ENCODE measurements around the gene SDHC.

Gene SDHC

DNA sequence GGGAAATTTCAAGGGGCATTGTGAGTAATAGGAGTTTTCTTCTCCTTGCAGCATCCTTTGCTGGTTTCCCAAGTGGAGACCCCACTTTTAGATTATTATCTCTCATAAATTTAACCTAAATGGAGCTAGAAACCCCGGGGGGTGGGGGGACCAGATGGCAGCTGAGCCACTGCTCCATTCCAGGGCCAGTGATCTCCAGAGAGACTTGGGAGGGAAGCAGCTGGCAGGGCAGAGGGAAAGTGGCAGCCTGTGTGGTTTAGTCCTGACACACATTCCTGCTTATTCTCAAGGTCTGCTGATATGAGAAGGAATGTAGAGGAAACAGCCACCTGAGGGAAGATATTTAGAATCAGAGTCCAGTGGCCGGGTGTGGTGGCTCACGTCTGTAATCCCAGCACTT is 39.3 kb upstream of the SDHC start:
- no peaks in the 10 kb centered on the region for H3K9me2 ChIP-seq (replicated peaks; ENCODE audit: insufficient read depth, low read length)
- H3K4me3 ChIP-seq (ENCODE audit: insufficient read depth, low read length, poor library complexity, severe bottlenecking), result no peak overlapping the region
- H3F3A ChIP-seq (ENCODE audit: insufficient read depth), result no peaks in the 10 kb centered on the region
- no peak overlapping the region for H2AFZ ChIP-seq (ENCODE audit: low read depth, low read length, severe bottlenecking)
- no peak for TF ChIP-seq EZH2phosphoT487 (conservative IDR thresholded peaks at IDR 0.05; ENCODE audit: low read length)
- TF ChIP-seq, protein P1, sequence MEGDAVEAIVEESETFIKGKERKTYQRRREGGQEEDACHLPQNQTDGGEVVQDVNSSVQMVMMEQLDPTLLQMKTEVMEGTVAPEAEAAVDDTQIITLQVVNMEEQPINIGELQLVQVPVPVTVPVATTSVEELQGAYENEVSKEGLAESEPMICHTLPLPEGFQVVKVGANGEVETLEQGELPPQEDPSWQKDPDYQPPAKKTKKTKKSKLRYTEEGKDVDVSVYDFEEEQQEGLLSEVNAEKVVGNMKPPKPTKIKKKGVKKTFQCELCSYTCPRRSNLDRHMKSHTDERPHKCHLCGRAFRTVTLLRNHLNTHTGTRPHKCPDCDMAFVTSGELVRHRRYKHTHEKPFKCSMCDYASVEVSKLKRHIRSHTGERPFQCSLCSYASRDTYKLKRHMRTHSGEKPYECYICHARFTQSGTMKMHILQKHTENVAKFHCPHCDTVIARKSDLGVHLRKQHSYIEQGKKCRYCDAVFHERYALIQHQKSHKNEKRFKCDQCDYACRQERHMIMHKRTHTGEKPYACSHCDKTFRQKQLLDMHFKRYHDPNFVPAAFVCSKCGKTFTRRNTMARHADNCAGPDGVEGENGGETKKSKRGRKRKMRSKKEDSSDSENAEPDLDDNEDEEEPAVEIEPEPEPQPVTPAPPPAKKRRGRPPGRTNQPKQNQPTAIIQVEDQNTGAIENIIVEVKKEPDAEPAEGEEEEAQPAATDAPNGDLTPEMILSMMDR (IDR thresholded peaks at IDR 0.05; ENCODE audit: insufficient read depth, low read length, poor library complexity, severe bottlenecking), result no peak
- no peak overlapping the region for H3K4me2 ChIP-seq (ENCODE audit: low read depth, low read length, poor library complexity, severe bottlenecking)
- no peaks in the 10 kb centered on the region for H3K27me3 ChIP-seq (ENCODE audit: low read length)
- H4K20me1 ChIP-seq (ENCODE audit: low read depth, low read length), result no peaks in the 10 kb centered on the region
- no peaks in the 10 kb centered on the region for H3K36me3 ChIP-seq (ENCODE audit: low read length)
- no peak overlapping the region for H3K9ac ChIP-seq (ENCODE audit: low read length)
- no peaks in the 10 kb centered on the region for H3K9me3 ChIP-seq (ENCODE audit: insufficient read depth, low read length)
- no peak overlapping the region for H3K27ac ChIP-seq (ENCODE audit: low read depth, low read length)
- H3K79me2 ChIP-seq (ENCODE audit: insufficient read depth, low read length), result no peaks in the 10 kb centered on the region

DNA sequence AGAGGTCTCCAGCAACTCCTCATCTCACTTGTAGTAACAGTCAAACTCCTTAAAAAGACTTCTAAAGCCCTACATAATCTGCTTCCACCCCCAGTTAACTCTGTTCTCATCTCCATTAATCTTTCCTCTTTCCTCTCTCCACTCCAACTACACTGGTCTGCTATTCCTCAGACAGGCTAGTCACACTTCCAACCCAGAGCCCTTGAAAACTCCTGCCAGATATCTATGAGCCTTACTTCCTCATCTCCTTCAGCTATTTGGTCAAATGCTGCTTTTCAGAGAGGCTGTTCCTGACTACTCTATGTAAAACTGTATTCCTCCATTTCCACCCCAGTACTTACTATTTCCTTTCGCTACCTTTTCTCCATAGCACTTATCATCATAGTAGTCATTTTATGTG is 31.2 kb upstream of the SDHC start:
- H3K27ac ChIP-seq (ENCODE audit: low read depth, low read length), result no peak overlapping the region
- H3K79me2 ChIP-seq (ENCODE audit: insufficient read depth, low read length), result no peaks in the 10 kb centered on the region
- no peak overlapping the region for H2AFZ ChIP-seq (ENCODE audit: low read depth, low read length, severe bottlenecking)
- no peaks in the 10 kb centered on the region for H3K9me3 ChIP-seq (ENCODE audit: insufficient read depth, low read length)
- no peak overlapping the region for H3K4me3 ChIP-seq (ENCODE audit: insufficient read depth, low read length, poor library complexity, severe bottlenecking)
- no peaks in the 10 kb centered on the region for H4K20me1 ChIP-seq (ENCODE audit: low read depth, low read length)
- no peak overlapping the region for H3K4me2 ChIP-seq (ENCODE audit: low read depth, low read length, poor library complexity, severe bottlenecking)
- H3F3A ChIP-seq (ENCODE audit: insufficient read depth), result no peaks in the 10 kb centered on the region
- no peaks in the 10 kb centered on the region for H3K9me2 ChIP-seq (replicated peaks; ENCODE audit: insufficient read depth, low read length)
- TF ChIP-seq EZH2phosphoT487 (conservative IDR thresholded peaks at IDR 0.05; ENCODE audit: low read length), result no peak
- TF ChIP-seq, protein P1 (IDR thresholded peaks at IDR 0.05; ENCODE audit: insufficient read depth, low read length, poor library complexity, severe bottlenecking), result no peak
- no peaks in the 10 kb centered on the region for H3K27me3 ChIP-seq (ENCODE audit: low read length)
- no peaks in the 10 kb centered on the region for H3K36me3 ChIP-seq (ENCODE audit: low read length)
- no peak overlapping the region for H3K9ac ChIP-seq (ENCODE audit: low read length)

DNA sequence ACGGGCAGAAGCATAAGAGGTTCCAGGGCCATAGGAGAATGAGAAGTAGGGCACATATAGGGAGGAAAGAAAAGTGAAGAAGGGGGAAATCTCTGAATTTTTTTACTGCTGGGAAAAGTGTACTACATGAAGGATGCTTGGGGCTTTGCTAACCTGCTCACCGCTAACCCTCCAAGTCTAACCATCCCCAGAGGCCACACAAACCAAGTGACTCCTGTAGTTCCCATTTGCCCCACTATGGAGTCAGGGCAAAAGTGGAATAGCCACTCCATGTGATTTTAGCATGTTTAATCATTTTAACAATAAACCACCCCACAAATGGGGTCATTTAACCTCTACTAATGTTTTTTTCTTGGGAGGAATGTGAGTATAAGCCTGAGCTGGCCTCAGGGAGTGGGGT is 29.1 kb upstream of the SDHC start:
- Histone ChIP-seq H2AFZ (ENCODE audit: low read depth, low read length, severe bottlenecking) (no peak overlapping the region), H3K9me2 (replicated peaks; ENCODE audit: insufficient read depth, low read length) (no peaks in the 10 kb centered on the region), H3K4me3 (ENCODE audit: insufficient read depth, low read length, poor library complexity, severe bottlenecking) (no peak overlapping the region), H3K27ac (ENCODE audit: low read depth, low read length) (no peak overlapping the region), H3K4me2 (ENCODE audit: low read depth, low read length, poor library complexity, severe bottlenecking) (no peak overlapping the region), H3F3A (ENCODE audit: insufficient read depth) (no peaks in the 10 kb centered on the region), H3K9ac (ENCODE audit: low read length) (no peak overlapping the region), H3K9me3 (ENCODE audit: insufficient read depth, low read length) (no peaks in the 10 kb centered on the region), H3K36me3 (ENCODE audit: low read length) (no peaks in the 10 kb centered on the region), H3K79me2 (ENCODE audit: insufficient read depth, low read length) (no peaks in the 10 kb centered on the region), H3K27me3 (ENCODE audit: low read length) (no peaks in the 10 kb centered on the region), H4K20me1 (ENCODE audit: low read depth, low read length) (no peaks in the 10 kb centered on the region)
- TF ChIP-seq, protein P1 (IDR thresholded peaks at IDR 0.05; ENCODE audit: insufficient read depth, low read length, poor library complexity, severe bottlenecking), result no peak
- no peak for TF ChIP-seq EZH2phosphoT487 (conservative IDR thresholded peaks at IDR 0.05; ENCODE audit: low read length)

All from SU-DHL-6 (cell line).